ENCODE data around the gene IGSF8. TPM values are rescaled to one million over a fixed set of nuclear protein-coding genes. Genes with fewer than 3 reads are reported as not detected.

IGSF8 gene
- total and polyA plus RNA-seq, 5 experiments from 2014 or later = 40.2 to 74.5 (median 67.9) TPM

DNA sequence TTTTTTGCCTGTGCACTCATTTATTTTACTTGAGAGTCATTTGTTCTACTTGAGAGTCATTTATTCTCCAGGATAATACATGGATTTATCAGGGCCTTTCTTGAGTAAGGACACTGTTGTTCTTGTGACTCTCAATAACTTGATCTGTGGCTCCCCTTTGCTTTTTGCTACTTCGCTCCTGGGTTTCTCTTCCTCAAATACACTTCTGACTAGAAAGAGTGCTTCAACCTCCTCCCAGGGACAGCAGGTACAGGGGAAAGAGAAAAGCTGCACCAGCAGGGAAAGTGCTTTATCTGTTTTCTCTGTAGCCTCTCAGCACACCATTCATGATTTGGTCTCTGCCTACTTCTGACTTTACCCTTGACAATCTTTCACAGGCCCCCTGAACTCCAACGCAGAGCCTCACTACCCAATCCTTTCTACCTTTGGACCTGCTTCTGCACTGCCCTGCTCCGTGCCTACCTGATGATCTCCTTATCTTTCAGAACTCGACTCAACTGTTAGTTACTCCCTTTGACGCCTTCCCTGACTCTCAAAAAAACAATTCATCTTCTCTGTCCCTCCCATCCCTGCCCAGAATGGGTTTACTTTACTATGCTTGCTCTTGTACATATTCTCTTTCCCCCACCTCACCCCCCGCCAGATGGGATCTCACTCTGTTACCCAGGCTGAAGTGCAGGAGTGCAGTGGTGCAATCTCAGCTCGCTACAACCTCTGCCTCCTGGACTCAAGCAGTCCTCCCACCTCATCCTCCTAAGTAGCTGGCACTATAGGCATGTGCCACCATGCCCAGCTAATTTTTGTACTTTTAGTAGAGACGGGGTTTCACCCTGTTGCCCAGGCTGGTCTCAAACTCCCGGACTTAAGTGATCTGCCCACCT is 51.1 kb downstream of the IGSF8 start:
- POLR2A ChIA-PET = interaction anchor here (0.6 to 1.7 kb wide), 3 partner anchors 16 to 38 kb away, joined by 3 to 6 read pairs (median 6); partner anchors contain the start of gene PIGM
- Mint-ChIP-seq H3K27ac (peak overlapping the region in 7 of 10 donors; percentile 13 to 78 (median 56)), H3K27me3 (peaks cover 5 to 12% (median 8%) of the 10 kb centered on the region in 5 donors), H3K9me3 (no peaks in the 10 kb centered on the region), H3K36me3 (no peaks in the 10 kb centered on the region), H3K4me1 (peaks cover 10 to 14% (median 12%) of the 10 kb centered on the region in 4 donors), H3K4me3 (peak overlapping the region; percentile 61 to 88 (median 79))
- peak in 1 of 2 donors; percentile 14 for ATAC-seq
- no peak for DNase-seq

DNA sequence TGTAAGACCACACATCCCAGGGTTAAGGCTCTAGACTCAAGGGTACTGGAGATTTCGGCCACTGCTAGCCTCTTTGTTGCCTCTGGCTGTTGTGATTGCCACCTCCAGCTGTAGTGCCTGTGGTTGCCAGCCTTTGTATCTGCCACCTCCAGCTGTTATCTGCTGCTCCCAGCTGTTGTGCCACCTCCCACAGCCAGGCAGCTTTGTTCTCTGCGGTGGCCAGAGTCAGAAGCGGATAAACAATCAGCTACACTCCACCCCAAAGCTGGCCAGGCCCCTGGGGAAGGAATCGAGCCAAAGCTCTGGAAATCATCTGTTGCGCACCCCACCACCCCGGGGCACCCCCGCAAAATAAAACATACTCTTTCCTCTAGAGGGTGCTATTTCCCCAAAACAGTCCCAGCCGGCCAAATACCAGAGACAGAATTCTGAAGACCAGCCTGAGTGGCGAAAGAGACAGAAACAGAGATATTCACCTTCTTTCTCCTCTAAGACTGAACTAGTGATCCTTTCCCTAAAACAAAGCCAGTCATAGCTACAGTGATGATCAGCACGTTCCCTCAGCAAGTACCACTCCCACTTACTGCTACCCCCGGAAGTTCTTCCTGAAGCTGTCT is 51.8 kb downstream of the IGSF8 start:
- Mint-ChIP-seq H3K27ac (peak overlapping the region in 5 of 10 donors; percentile 13 to 78 (median 51)), H3K9me3 (no peaks in the 10 kb centered on the region), H3K4me1 (peaks cover 10 to 14% (median 12%) of the 10 kb centered on the region in 4 donors), H3K36me3 (no peaks in the 10 kb centered on the region), H3K4me3 (peak overlapping the region; percentile 61 to 88 (median 79)), H3K27me3 (peaks cover 4 to 7% (median 5%) of the 10 kb centered on the region in 5 donors)
- DNase-seq (peak in 7 of 10 donors; percentile 10 to 67 (median 43)), ATAC-seq (peak; percentile 84 to 96)
- POLR2A ChIA-PET = interaction anchor here (0.6 to 1.7 kb wide), 4 partner anchors 15 to 38 kb away, joined by 3 to 6 read pairs (median 4); partner anchors contain the start of gene PIGM

DNA sequence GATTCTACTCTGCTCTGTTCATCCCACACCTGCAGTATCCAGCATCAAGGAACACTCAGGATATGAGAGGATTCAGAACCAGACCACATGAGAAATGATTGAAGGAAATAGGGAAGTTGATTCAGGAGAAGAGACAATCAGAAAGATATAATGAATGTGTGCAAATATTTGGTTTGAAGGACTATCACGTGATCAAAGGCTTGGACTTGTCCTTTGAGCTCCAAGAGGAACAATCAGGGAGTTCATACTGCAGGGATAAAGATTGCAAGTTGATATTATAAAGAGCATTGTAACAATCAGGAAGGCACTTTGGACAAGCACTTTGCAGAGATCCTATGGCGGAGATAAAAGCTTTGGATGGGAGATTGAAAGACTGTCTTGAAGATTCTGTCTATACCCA is 52.8 kb downstream of the IGSF8 start:
- H3K27me3 Mint-ChIP-seq = peaks cover 0 to 7% (median 5%) of the 10 kb centered on the region in 5 donors
- no peaks in the 10 kb centered on the region for H3K36me3 Mint-ChIP-seq
- no peak overlapping the region for H3K27ac Mint-ChIP-seq
- POLR2A ChIA-PET = interaction anchor here (0.6 to 1.7 kb wide), 3 partner anchors 15 to 103 kb away, joined by 3 to 6 read pairs (median 3); partner anchors contain the start of gene PIGM
- H3K4me3 Mint-ChIP-seq = no peak overlapping the region
- no peak for DNase-seq
- H3K4me1 Mint-ChIP-seq = peaks cover 10 to 14% (median 12%) of the 10 kb centered on the region in 4 donors
- no peaks in the 10 kb centered on the region for H3K9me3 Mint-ChIP-seq
- ATAC-seq = no peak

DNA sequence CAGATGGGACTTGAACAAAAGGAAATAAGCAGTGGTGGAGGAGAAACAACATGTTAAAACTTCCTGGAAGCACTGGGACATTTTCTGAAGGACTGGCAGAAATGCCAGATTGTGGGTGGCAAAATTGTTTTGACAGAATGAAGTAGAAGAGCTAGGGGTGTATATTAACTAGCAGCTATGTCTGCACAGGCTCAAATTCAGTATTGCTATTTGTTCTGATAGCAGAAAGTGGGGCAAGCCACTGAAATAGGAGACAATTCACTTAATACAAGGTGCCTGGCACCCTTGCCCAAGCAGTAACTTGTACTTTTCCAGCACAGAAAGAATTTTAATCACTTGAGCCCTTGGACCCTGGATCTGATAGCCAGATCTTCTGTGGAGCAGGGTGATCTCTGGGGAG is 54.9 kb downstream of the IGSF8 start:
- Mint-ChIP-seq H3K4me3 (no peak overlapping the region), H3K4me1 (peaks cover 12 to 14% (median 12%) of the 10 kb centered on the region in 4 donors), H3K36me3 (peaks cover 0 to 7% (median 0%) of the 10 kb centered on the region in 3 donors), H3K9me3 (no peaks in the 10 kb centered on the region), H3K27me3 (peaks cover 0 to 5% (median under 1%) of the 10 kb centered on the region in 5 donors), H3K27ac (no peak overlapping the region)
- POLR2A ChIA-PET = no interaction called here
- DNase-seq (no peak), ATAC-seq (no peak)

Other genes starting within 250 kb of the IGSF8 start
- not detected for gene VSIG8, start 236.0 kb downstream of the IGSF8 start, total RNA-seq
- not detected for gene VSIG8, start 236.0 kb downstream of the IGSF8 start, polyA plus RNA-seq
- 1 to 10 TPM; 1.3 to 1.5 TPM for gene CFAP45, start 198.5 kb downstream of the IGSF8 start, total RNA-seq
- under 1 TPM in 1 of 3 donors, not detected in 2; 0.33 TPM for gene CFAP45, start 198.5 kb downstream of the IGSF8 start, polyA plus RNA-seq
- 100 to 1,000 TPM; 125 to 136 TPM for gene TAGLN2, start 173.1 kb downstream of the IGSF8 start, total RNA-seq
- 100 to 1,000 TPM; 477 to 825 (median 609) TPM for gene TAGLN2, start 173.1 kb downstream of the IGSF8 start, polyA plus RNA-seq
- under 1 TPM; 0.16 to 0.21 TPM for gene IGSF9, start 153.0 kb downstream of the IGSF8 start, total RNA-seq
- not detected for gene IGSF9, start 153.0 kb downstream of the IGSF8 start, polyA plus RNA-seq
- gene SLAMF9, start 144.4 kb downstream of the IGSF8 start, total RNA-seq = not detected
- not detected for gene SLAMF9, start 144.4 kb downstream of the IGSF8 start, polyA plus RNA-seq
- gene PIGM, start 66.6 kb downstream of the IGSF8 start, total RNA-seq = 1 to 10 TPM; 9.6 to 9.7 TPM
- 1 to 10 TPM; 3.3 to 4.0 (median 3.8) TPM for gene PIGM, start 66.6 kb downstream of the IGSF8 start, polyA plus RNA-seq
- not detected for gene KCNJ10, start 28.5 kb downstream of the IGSF8 start, total RNA-seq
- gene KCNJ10, start 28.5 kb downstream of the IGSF8 start, polyA plus RNA-seq = under 1 TPM in 1 of 3 donors, not detected in 2; 0.29 TPM
- not detected for gene KCNJ9, start 17.1 kb downstream of the IGSF8 start, total RNA-seq
- gene KCNJ9, start 17.1 kb downstream of the IGSF8 start, polyA plus RNA-seq = under 1 TPM; 0.03 to 0.20 (median 0.10) TPM
- gene ATP1A2, start 17.1 kb upstream of the IGSF8 start, total RNA-seq = not detected
- not detected for gene ATP1A2, start 17.1 kb upstream of the IGSF8 start, polyA plus RNA-seq
- not detected for gene ATP1A4, start 53.0 kb upstream of the IGSF8 start, total RNA-seq
- not detected for gene ATP1A4, start 53.0 kb upstream of the IGSF8 start, polyA plus RNA-seq
- gene CASQ1, start 92.0 kb upstream of the IGSF8 start, total RNA-seq = not detected
- not detected for gene CASQ1, start 92.0 kb upstream of the IGSF8 start, polyA plus RNA-seq
- 10 to 100 TPM; 13.1 to 13.2 TPM for gene PEA15, start 106.8 kb upstream of the IGSF8 start, total RNA-seq
- gene PEA15, start 106.8 kb upstream of the IGSF8 start, polyA plus RNA-seq = 1 to 10 TPM; 3.9 to 4.6 (median 4.3) TPM
- 100 to 1,000 TPM; 256 TPM for gene DCAF8, start 163.9 kb upstream of the IGSF8 start, total RNA-seq
- gene DCAF8, start 163.9 kb upstream of the IGSF8 start, polyA plus RNA-seq = 10 to 100 TPM; 46.9 to 51.6 (median 49.5) TPM
- gene PEX19, start 186.5 kb upstream of the IGSF8 start, total RNA-seq = 10 to 100 TPM; 67.6 to 72.1 TPM
- gene PEX19, start 186.5 kb upstream of the IGSF8 start, polyA plus RNA-seq = 10 to 100 TPM; 49.7 to 56.2 (median 53.1) TPM
- 100 to 1,000 TPM; 115 to 120 TPM for gene COPA, start 244.6 kb upstream of the IGSF8 start, total RNA-seq
- gene COPA, start 244.6 kb upstream of the IGSF8 start, polyA plus RNA-seq = 100 to 1,000 TPM; 101 to 124 (median 120) TPM
- gene NCSTN, start 244.8 kb upstream of the IGSF8 start, total RNA-seq = 10 to 100 TPM; 70.3 to 76.4 TPM
- gene NCSTN, start 244.8 kb upstream of the IGSF8 start, polyA plus RNA-seq = 10 to 100 TPM; 56.8 to 64.2 (median 63.5) TPM

Data from naive thymus-derived CD8-positive, alpha-beta T cell (primary cell).